ENCODE measurements around the gene FHOD3. TPM values are rescaled to one million over a fixed set of nuclear protein-coding genes. Genes with fewer than 3 reads are reported as not detected.

The FHOD3 gene
- total RNA-seq, 1 experiment from 2014 or later = 5.0 TPM

GRCh38 chr18:36296650-36297416 is 680 bp upstream of the FHOD3 start:
- Mint-ChIP-seq H3K4me3 (ENCODE audit: unreplicated experiment) (no peak overlapping the region), H3K36me3 (ENCODE audit: insufficient read depth, unreplicated experiment) (no peaks in the 10 kb centered on the region), H3K9me3 (ENCODE audit: unreplicated experiment) (no peaks in the 10 kb centered on the region), H3K27ac (ENCODE audit: low read depth, unreplicated experiment) (no peak overlapping the region), H3K27me3 (ENCODE audit: insufficient read depth, unreplicated experiment) (no peaks in the 10 kb centered on the region), H3K4me1 (ENCODE audit: insufficient read depth, unreplicated experiment) (no peaks in the 10 kb centered on the region)
- intact Hi-C loops (cut with micrococcal nuclease) = loop anchor here (1.0 to 5.0 kb wide), 3 partner anchors 75 to 275 kb away; no protein-coding TSS in a partner anchor
- BruUV-seq (replicated peaks) = no TSS peak
- ChIA-PET POLR2A (interaction anchor here (0.7 to 3.6 kb wide), 3 partner anchors 13 to 374 kb away, joined by 3 to 28 read pairs (median 4); no protein-coding TSS in a partner anchor), CTCF (interaction anchor here (0.6 to 3.0 kb wide), 5 partner anchors 18 to 275 kb away, joined by 3 to 19 read pairs (median 3); no protein-coding TSS in a partner anchor)
- TF ChIP-seq CTCF (IDR thresholded peaks at IDR 0.05; ENCODE audit: unreplicated experiment) = peak; percentile 30
- DNase-seq (ENCODE audit: unreplicated experiment) = peak; percentile 71

- BruUV-seq (replicated peaks) = no TSS peak
- H3K27me3 Mint-ChIP-seq (ENCODE audit: insufficient read depth, unreplicated experiment) = no peaks in the 10 kb centered on the region
- POLR2A ChIA-PET = interaction anchor here (0.7 to 3.6 kb wide), 6 partner anchors 9 to 274 kb away, joined by 3 to 28 read pairs (median 4); no protein-coding TSS in a partner anchor
- intact Hi-C loops (cut with micrococcal nuclease) = loop anchor here (5.0 kb wide), 1 partner anchor 74 kb away; no protein-coding TSS in a partner anchor
- H3K27ac Mint-ChIP-seq (ENCODE audit: low read depth, unreplicated experiment) = no peak overlapping the region
- H3K4me3 Mint-ChIP-seq (ENCODE audit: unreplicated experiment) = no peak overlapping the region
- H3K4me1 Mint-ChIP-seq (ENCODE audit: insufficient read depth, unreplicated experiment) = peaks cover 9% of the 10 kb centered on the region
- H3K9me3 Mint-ChIP-seq (ENCODE audit: unreplicated experiment) = no peaks in the 10 kb centered on the region
- H3K36me3 Mint-ChIP-seq (ENCODE audit: insufficient read depth, unreplicated experiment) = no peaks in the 10 kb centered on the region
- no peak for DNase-seq (ENCODE audit: unreplicated experiment)
- no peak for TF ChIP-seq CTCF (IDR thresholded peaks at IDR 0.05; ENCODE audit: unreplicated experiment)
- CTCF ChIA-PET = interaction anchor here (0.6 to 3.0 kb wide), 4 partner anchors 205 to 459 kb away, joined by 3 to 19 read pairs (median 4); no protein-coding TSS in a partner anchor
Observed at GRCh38 chr18:36298126-36298741, 721 bp downstream of the FHOD3 start.

GRCh38 chr18:36299015-36299414 is 1.5 kb downstream of the FHOD3 start:
- Mint-ChIP-seq H3K36me3 (ENCODE audit: insufficient read depth, unreplicated experiment) (no peaks in the 10 kb centered on the region), H3K4me1 (ENCODE audit: insufficient read depth, unreplicated experiment) (peaks cover 9% of the 10 kb centered on the region), H3K27me3 (ENCODE audit: insufficient read depth, unreplicated experiment) (no peaks in the 10 kb centered on the region), H3K4me3 (ENCODE audit: unreplicated experiment) (no peak overlapping the region), H3K9me3 (ENCODE audit: unreplicated experiment) (no peaks in the 10 kb centered on the region), H3K27ac (ENCODE audit: low read depth, unreplicated experiment) (no peak overlapping the region)
- ChIA-PET POLR2A (interaction anchor here (0.7 to 3.6 kb wide), 5 partner anchors 9 to 272 kb away, joined by 3 to 28 read pairs (median 3); no protein-coding TSS in a partner anchor), CTCF (interaction anchor here (0.5 to 3.0 kb wide), 7 partner anchors 175 to 458 kb away, joined by 3 to 19 read pairs (median 4); no protein-coding TSS in a partner anchor)
- BruUV-seq (replicated peaks) = TSS peak; percentile 26
- no peak for DNase-seq (ENCODE audit: unreplicated experiment)
- TF ChIP-seq CTCF (IDR thresholded peaks at IDR 0.05; ENCODE audit: unreplicated experiment) = no peak
- intact Hi-C loops (cut with micrococcal nuclease) = loop anchor here (5.0 kb wide), 1 partner anchor 73 kb away; no protein-coding TSS in a partner anchor

GRCh38 chr18:36300211-36300610 is 2.7 kb downstream of the FHOD3 start:
- Mint-ChIP-seq H3K36me3 (ENCODE audit: insufficient read depth, unreplicated experiment) (no peaks in the 10 kb centered on the region), H3K4me1 (ENCODE audit: insufficient read depth, unreplicated experiment) (peaks cover 20% of the 10 kb centered on the region), H3K27ac (ENCODE audit: low read depth, unreplicated experiment) (no peak overlapping the region), H3K9me3 (ENCODE audit: unreplicated experiment) (no peaks in the 10 kb centered on the region), H3K4me3 (ENCODE audit: unreplicated experiment) (no peak overlapping the region), H3K27me3 (ENCODE audit: insufficient read depth, unreplicated experiment) (no peaks in the 10 kb centered on the region)
- no peak for TF ChIP-seq CTCF (IDR thresholded peaks at IDR 0.05; ENCODE audit: unreplicated experiment)
- no peak for DNase-seq (ENCODE audit: unreplicated experiment)
- intact Hi-C loops (cut with micrococcal nuclease) = no loop called here
- ChIA-PET CTCF (interaction anchor here (0.6 to 0.9 kb wide), 3 partner anchors 271 to 327 kb away, joined by 3 read pairs; no protein-coding TSS in a partner anchor), POLR2A (interaction anchor here (1.4 to 3.6 kb wide), 2 partner anchors 9 to 271 kb away, joined by 3 to 28 read pairs; no protein-coding TSS in a partner anchor)
- BruUV-seq (replicated peaks) = no TSS peak
